Coronary artery (tissue), 2 donors: ENCODE measurements around the gene DCAF4.

Experiments
- DNase-seq: peaks from one replicate; pipeline ENCODE4 v3.0.0-alpha.2; 2017; ENCODE audit warnings: low spot score
- H3K27ac ChIP-seq, 2 donors: fragments of 200-600 bp; sonication (generic); one replicate each; pipeline ENCODE4 v1.5.1; 2016 to 2019
- H3K4me3 ChIP-seq: fragments of 200-600 bp; sonication (generic); 2 replicates; pipeline ENCODE4 v1.5.1; 2016; ENCODE audit warnings: mild to moderate bottlenecking, moderate library complexity
- CTCF ChIP-seq: fragments of 200-600 bp; sonication (generic); IDR thresholded peaks from one replicate; pipeline ENCODE4 v1.5.1; 2019; ENCODE audit warnings: antibody characterized with exemption

The DCAF4 gene

GRCh38 chr14:72888192-72888591, 38.1 kb upstream of the DCAF4 start:
- no peak for TF ChIP-seq CTCF
- Histone ChIP-seq H3K27ac (no peak overlapping the region), H3K4me3 (no peak overlapping the region)
- DNase-seq: no peak

GRCh38 chr14:72888636-72889201, 37.5 kb upstream of the DCAF4 start:
- no peak overlapping the region for H3K27ac ChIP-seq
- no peak for TF ChIP-seq CTCF
- no peak for DNase-seq
- H3K4me3 ChIP-seq: no peak overlapping the region

GRCh38 chr14:72889366-72889765, 36.9 kb upstream of the DCAF4 start:
- no peak for TF ChIP-seq CTCF
- Histone ChIP-seq H3K4me3 (no peak overlapping the region), H3K27ac (no peak overlapping the region)
- no peak for DNase-seq

GRCh38 chr14:72891666-72892102, 34.6 kb upstream of the DCAF4 start:
- Histone ChIP-seq H3K4me3 (peak overlapping the region; percentile 85), H3K27ac (no peak overlapping the region)
- TF ChIP-seq CTCF: no peak
- no peak for DNase-seq

GRCh38 chr14:72892103-72892878, 34.0 kb upstream of the DCAF4 start:
- no peak for DNase-seq
- H3K4me3 ChIP-seq: peak overlapping the region; percentile 85
- no peak for TF ChIP-seq CTCF
- no peak overlapping the region for H3K27ac ChIP-seq

- Histone ChIP-seq H3K4me3 (peak overlapping the region; percentile 85), H3K27ac (peak overlapping the region in 1 of 2 donors; percentile 47)
- no peak for DNase-seq
- TF ChIP-seq CTCF: no peak
Measured at GRCh38 chr14:72892879-72893635, 33.2 kb upstream of the DCAF4 start.
